ENCODE data around the gene CEP120.

DNA sequence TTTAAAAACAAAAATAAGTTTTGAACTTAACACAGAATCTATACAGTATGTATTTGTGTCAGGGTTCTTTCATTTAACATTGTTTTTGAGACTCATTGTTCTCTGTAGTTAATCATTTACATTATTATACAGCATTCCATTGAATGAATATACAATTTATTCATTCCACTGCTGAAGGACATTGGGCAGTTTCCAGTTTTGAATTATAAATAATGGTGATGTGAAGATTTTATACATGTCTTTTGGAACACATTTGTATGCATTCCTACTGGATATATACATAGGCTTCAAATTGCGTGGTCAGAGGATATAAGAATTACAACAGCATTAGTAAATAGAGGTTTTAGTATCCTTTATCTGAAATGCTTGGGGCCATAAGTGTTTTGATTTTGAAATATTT, 72.0 kb downstream of the CEP120 start:
- TF ChIP-seq MAZ (IDR thresholded peaks at IDR 0.05; ENCODE audit: borderline replicate concordance, low read depth, low read length) (no peak), HDAC2 (IDR thresholded peaks at IDR 0.05) (no peak)
- TF ChIP-seq, protein P1, sequence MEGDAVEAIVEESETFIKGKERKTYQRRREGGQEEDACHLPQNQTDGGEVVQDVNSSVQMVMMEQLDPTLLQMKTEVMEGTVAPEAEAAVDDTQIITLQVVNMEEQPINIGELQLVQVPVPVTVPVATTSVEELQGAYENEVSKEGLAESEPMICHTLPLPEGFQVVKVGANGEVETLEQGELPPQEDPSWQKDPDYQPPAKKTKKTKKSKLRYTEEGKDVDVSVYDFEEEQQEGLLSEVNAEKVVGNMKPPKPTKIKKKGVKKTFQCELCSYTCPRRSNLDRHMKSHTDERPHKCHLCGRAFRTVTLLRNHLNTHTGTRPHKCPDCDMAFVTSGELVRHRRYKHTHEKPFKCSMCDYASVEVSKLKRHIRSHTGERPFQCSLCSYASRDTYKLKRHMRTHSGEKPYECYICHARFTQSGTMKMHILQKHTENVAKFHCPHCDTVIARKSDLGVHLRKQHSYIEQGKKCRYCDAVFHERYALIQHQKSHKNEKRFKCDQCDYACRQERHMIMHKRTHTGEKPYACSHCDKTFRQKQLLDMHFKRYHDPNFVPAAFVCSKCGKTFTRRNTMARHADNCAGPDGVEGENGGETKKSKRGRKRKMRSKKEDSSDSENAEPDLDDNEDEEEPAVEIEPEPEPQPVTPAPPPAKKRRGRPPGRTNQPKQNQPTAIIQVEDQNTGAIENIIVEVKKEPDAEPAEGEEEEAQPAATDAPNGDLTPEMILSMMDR (IDR thresholded peaks at IDR 0.05), result no peak
